DND-41 (cell line): ENCODE data around the gene RALGAPA2.

Source experiments
- ATAC-seq: fragments of 200-7000 bp; cut with Tn5 transposase; 3 replicates; pipeline ENCODE4 v1.9.1; 2021; ENCODE audit warnings: low read depth; ENCODE audit not compliant: insufficient read depth
- DNase-seq: peaks from one replicate; pipeline ENCODE4 v3.0.0-alpha.2; 2020
- H2AFZ ChIP-seq: 2 replicates; pipeline ENCODE4 v1.6.0; 2012; ENCODE audit warnings: low read depth, low read length
- H3K27ac ChIP-seq: 2 replicates; pipeline ENCODE4 v1.5.1; 2012; ENCODE audit warnings: low read length, inconsistent platforms
- H3K27me3 ChIP-seq: fragments of 200-600 bp; sonication (generic); 2 replicates; pipeline ENCODE4 v1.6.0; 2012; ENCODE audit warnings: low read length, mild to moderate bottlenecking, inconsistent platforms; ENCODE audit not compliant: insufficient read depth, poor library complexity
- H3K36me3 ChIP-seq: 2 replicates; pipeline ENCODE4 v1.5.1; 2012; ENCODE audit warnings: low read length, inconsistent platforms; ENCODE audit not compliant: insufficient read depth
- H3K4me1 ChIP-seq: 2 replicates; pipeline ENCODE4 v1.5.1; 2012; ENCODE audit warnings: mild to moderate bottlenecking, low read length; ENCODE audit not compliant: insufficient read depth
- H3K4me2 ChIP-seq: 2 replicates; pipeline ENCODE4 v1.6.0; 2012; ENCODE audit warnings: mild to moderate bottlenecking, moderate library complexity, low read length, inconsistent platforms; ENCODE audit not compliant: insufficient read depth
- H3K4me3 ChIP-seq, 2 experiments: fragments of 200-600 bp in 1 of 2; shearing (Covaris generic) in 1 of 2; 2 replicates each; pipeline ENCODE4 v1.5.1; 2012 to 2016; ENCODE audit warnings: inconsistent platforms in 2 of 2, low read length in 2 of 2, mild to moderate bottlenecking in 2 of 2, low read depth in 1 of 2, moderate library complexity in 1 of 2
- H3K79me2 ChIP-seq: 2 replicates; pipeline ENCODE4 v1.6.0; 2012; ENCODE audit warnings: low read length, inconsistent platforms; ENCODE audit not compliant: insufficient read depth
- H3K9ac ChIP-seq: 2 replicates; pipeline ENCODE4 v1.6.0; 2012; ENCODE audit warnings: low read depth, mild to moderate bottlenecking, inconsistent platforms, low read length, moderate library complexity
- H3K9me3 ChIP-seq: 2 replicates; pipeline ENCODE4 v1.5.1; 2012; ENCODE audit warnings: low read length, moderate library complexity, mild to moderate bottlenecking, inconsistent platforms; ENCODE audit not compliant: insufficient read depth, severe bottlenecking
- H4K20me1 ChIP-seq: 2 replicates; pipeline ENCODE4 v1.6.0; 2012; ENCODE audit warnings: low read length; ENCODE audit not compliant: insufficient read depth
- EZH2 ChIP-seq: IDR thresholded peaks from 3 replicates; pipeline ENCODE4 v1.6.1; 2012; ENCODE audit warnings: borderline replicate concordance, low read depth, mild to moderate bottlenecking, moderate library complexity, low read length, inconsistent platforms; ENCODE audit not compliant: severe bottlenecking
- TF ChIP-seq, protein P1 (sequence below): IDR thresholded peaks from 2 replicates; pipeline ENCODE4 v1.5.1; 2012; ENCODE audit warnings: borderline replicate concordance, low read length, moderate library complexity, mild to moderate bottlenecking; ENCODE audit not compliant: poor library complexity, severe bottlenecking; ENCODE audit errors: extremely low read depth

RALGAPA2 gene

DNA sequence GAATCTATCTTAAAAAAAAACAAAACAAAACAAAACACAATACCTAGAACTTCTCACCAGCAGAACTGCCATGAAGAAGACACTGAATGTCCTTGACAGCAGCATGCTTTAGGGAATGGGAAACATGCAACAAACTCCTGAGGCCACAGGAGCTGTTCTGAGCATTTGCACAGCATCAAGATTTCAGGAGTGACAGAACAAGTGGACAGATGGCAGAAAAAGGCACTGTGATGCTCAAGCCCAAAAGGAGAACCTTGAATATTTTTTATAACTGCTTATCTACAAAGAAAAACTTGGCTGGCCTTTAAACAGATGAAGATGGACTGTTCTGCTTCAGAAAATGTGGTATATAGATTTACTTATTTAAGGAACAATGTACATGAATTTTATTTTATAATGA, 158.9 kb downstream of the RALGAPA2 start:
- peaks cover 4% of the 10 kb centered on the region for H3K9me3 ChIP-seq
- no peak overlapping the region for H3K4me2 ChIP-seq
- no peaks in the 10 kb centered on the region for H4K20me1 ChIP-seq
- H3K79me2 ChIP-seq: no peaks in the 10 kb centered on the region
- ATAC-seq (no peak), DNase-seq (no peak)
- H3K9ac ChIP-seq: no peak overlapping the region
- peaks cover 12% of the 10 kb centered on the region for H3K36me3 ChIP-seq
- TF ChIP-seq, protein P1, sequence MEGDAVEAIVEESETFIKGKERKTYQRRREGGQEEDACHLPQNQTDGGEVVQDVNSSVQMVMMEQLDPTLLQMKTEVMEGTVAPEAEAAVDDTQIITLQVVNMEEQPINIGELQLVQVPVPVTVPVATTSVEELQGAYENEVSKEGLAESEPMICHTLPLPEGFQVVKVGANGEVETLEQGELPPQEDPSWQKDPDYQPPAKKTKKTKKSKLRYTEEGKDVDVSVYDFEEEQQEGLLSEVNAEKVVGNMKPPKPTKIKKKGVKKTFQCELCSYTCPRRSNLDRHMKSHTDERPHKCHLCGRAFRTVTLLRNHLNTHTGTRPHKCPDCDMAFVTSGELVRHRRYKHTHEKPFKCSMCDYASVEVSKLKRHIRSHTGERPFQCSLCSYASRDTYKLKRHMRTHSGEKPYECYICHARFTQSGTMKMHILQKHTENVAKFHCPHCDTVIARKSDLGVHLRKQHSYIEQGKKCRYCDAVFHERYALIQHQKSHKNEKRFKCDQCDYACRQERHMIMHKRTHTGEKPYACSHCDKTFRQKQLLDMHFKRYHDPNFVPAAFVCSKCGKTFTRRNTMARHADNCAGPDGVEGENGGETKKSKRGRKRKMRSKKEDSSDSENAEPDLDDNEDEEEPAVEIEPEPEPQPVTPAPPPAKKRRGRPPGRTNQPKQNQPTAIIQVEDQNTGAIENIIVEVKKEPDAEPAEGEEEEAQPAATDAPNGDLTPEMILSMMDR: no peak
- no peak for TF ChIP-seq EZH2
- H3K27me3 ChIP-seq: no peaks in the 10 kb centered on the region
- no peak overlapping the region for H2AFZ ChIP-seq
- H3K27ac ChIP-seq: no peak overlapping the region
- no peaks in the 10 kb centered on the region for H3K4me1 ChIP-seq
- no peak overlapping the region for H3K4me3 ChIP-seq

DNA sequence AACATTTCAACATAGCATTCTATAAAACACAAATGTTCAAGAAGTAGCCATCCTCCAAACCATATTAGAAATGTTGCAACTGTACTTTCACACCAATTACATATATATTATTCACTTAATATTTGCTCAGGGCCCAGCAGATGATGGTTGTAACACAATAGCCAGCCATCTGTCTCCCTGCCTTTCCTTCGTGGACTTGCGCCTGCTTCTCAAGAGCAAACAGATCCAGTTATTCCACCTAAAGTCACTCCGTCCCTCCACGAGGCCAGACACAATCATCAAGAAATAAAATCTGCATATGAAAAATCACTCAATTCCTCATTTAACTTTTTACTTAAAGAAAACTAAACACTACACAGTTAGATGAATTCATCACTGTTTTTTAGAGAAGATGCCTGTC, 160.4 kb downstream of the RALGAPA2 start:
- Histone ChIP-seq H3K79me2 (no peaks in the 10 kb centered on the region), H3K4me1 (no peaks in the 10 kb centered on the region), H3K9me3 (peaks cover 4% of the 10 kb centered on the region), H4K20me1 (no peaks in the 10 kb centered on the region), H3K27ac (no peak overlapping the region), H3K9ac (no peak overlapping the region), H3K27me3 (no peaks in the 10 kb centered on the region), H3K4me2 (no peak overlapping the region), H2AFZ (no peak overlapping the region), H3K36me3 (peaks cover 15% of the 10 kb centered on the region), H3K4me3 (no peak overlapping the region)
- ATAC-seq: no peak
- no peak for DNase-seq
- TF ChIP-seq, protein P1: no peak
- TF ChIP-seq EZH2: no peak

DNA sequence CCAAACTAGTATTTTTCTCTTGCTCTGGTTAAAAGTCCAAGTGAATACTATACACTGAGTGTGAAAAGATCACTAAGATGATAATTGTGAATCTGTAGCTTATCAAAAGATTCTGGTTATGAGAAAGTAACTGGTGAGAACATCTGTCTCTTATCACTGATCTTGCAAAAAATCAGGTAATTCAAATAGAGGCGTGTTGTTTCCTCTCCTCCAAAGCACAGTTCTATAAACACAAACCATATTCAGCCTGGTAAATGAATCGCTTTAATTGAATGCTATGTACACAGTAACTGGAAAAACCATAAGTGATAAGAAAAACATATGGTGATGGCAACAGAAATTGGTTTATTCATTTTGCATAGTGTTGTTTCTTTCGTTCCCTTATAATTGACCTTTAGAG, 161.0 kb downstream of the RALGAPA2 start:
- Histone ChIP-seq H3K27me3 (no peaks in the 10 kb centered on the region), H3K27ac (no peak overlapping the region), H2AFZ (no peak overlapping the region), H3K36me3 (peaks cover 13% of the 10 kb centered on the region), H3K9ac (no peak overlapping the region), H4K20me1 (no peaks in the 10 kb centered on the region), H3K4me3 (no peak overlapping the region), H3K4me1 (no peaks in the 10 kb centered on the region), H3K4me2 (no peak overlapping the region), H3K79me2 (no peaks in the 10 kb centered on the region), H3K9me3 (peaks cover 4% of the 10 kb centered on the region)
- DNase-seq (no peak), ATAC-seq (no peak)
- TF ChIP-seq EZH2: no peak
- TF ChIP-seq, protein P1: no peak

DNA sequence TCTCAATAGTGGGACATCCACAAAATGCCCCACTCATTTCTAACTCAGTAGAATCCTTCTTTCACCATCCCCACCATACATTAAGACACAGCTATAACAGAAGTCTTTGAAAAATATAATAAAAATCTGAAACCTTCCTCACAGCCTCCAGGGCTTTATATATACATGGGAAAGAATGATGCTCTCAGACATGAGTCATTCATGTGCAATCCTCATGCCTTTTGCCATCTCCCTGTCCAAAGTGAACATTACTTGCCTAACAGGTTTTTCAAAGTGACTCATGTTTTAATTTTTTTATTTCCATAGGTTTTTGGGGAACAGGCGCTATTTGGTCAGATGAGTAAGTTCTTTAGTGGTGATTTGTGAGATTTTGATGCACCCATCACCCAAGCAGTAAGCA, 162.7 kb downstream of the RALGAPA2 start:
- no peak overlapping the region for H3K4me3 ChIP-seq
- ATAC-seq (no peak), DNase-seq (no peak)

More for the DNA sequence above, 162.7 kb downstream of the RALGAPA2 start:
- Histone ChIP-seq H3K9me3 (no peaks in the 10 kb centered on the region), H3K27me3 (no peaks in the 10 kb centered on the region), H3K36me3 (peaks cover 3% of the 10 kb centered on the region; the same call in 1 of the 2 replicates), H3K79me2 (no peaks in the 10 kb centered on the region), H3K9ac (no peak overlapping the region), H3K27ac (no peak overlapping the region), H2AFZ (no peak overlapping the region), H4K20me1 (no peaks in the 10 kb centered on the region), H3K4me2 (no peak overlapping the region), H3K4me1 (no peaks in the 10 kb centered on the region)
- no peak for TF ChIP-seq EZH2
- TF ChIP-seq, protein P1: no peak
